GM23338 (cell line): Measurements from ENCODE around the gene CYTH1.

ENCODE experiments used
- EZH2 ChIP-seq: fragments of 200-600 bp; sonication (generic); IDR thresholded peaks from one replicate; pipeline ENCODE4 v1.8.0; 2017; ENCODE audit warnings: antibody characterized with exemption, mild to moderate bottlenecking, low read depth; ENCODE audit not compliant: unreplicated experiment
- ZNF114 ChIP-seq: fragments of 250-450 bp; sonication (Bioruptor Pico); IDR thresholded peaks from 2 replicates; pipeline ENCODE4 v1.5.0; 2020; ENCODE audit warnings: mild to moderate bottlenecking, moderate library complexity
- TF ChIP-seq, protein P1 (sequence below), 2 experiments: fragments of 200-600 bp in 1 of 2; sonication (generic) in 1 of 2; conservative IDR thresholded peaks; 2 replicates each; pipeline versions ENCODE4 v1.5.1 to v1.6.1; 2016 to 2017; ENCODE audit warnings: antibody characterized with exemption in 2 of 2, low read depth in 2 of 2, mild to moderate bottlenecking in 2 of 2, moderate library complexity in 1 of 2

DNA sequence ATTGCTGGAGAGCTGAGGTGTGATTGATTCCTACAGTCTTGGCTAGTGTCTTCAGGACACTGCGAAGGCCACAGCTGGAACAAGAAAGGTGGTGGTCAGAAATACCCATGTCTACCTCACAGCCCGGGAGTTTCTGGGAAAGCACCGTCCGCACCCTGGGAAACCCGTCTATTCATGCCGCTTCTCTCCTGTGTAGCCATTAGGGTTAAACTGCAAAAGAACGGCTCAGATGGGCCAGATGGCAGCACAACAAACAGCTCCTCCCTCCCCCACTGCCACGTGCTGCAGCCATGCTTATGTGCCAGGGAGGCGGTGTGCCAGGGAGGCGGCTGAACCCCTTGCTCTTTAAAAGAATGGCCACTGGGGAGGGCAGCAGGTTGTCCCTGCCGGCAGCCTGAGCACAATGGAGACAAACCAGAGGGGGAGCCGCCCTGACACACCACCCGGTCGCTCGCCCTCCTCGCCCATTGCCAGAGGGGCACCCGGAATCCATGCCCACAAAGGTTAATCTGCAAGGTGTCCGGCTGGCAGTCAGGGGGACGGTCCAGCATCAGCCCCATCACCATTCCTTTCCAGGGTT is 65.2 kb downstream of the CYTH1 start:
- TF ChIP-seq, protein P1, sequence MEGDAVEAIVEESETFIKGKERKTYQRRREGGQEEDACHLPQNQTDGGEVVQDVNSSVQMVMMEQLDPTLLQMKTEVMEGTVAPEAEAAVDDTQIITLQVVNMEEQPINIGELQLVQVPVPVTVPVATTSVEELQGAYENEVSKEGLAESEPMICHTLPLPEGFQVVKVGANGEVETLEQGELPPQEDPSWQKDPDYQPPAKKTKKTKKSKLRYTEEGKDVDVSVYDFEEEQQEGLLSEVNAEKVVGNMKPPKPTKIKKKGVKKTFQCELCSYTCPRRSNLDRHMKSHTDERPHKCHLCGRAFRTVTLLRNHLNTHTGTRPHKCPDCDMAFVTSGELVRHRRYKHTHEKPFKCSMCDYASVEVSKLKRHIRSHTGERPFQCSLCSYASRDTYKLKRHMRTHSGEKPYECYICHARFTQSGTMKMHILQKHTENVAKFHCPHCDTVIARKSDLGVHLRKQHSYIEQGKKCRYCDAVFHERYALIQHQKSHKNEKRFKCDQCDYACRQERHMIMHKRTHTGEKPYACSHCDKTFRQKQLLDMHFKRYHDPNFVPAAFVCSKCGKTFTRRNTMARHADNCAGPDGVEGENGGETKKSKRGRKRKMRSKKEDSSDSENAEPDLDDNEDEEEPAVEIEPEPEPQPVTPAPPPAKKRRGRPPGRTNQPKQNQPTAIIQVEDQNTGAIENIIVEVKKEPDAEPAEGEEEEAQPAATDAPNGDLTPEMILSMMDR (conservative IDR thresholded peaks at IDR 0.05; ENCODE audit: low read depth in 2 of 2) = no peak
- TF ChIP-seq EZH2 (no peak), ZNF114 (no peak)
